NCI-H2227 (cell line): ENCODE data around the gene CNTFR.

Experiments used
- DNase-seq: peaks from one replicate; lab custom pipeline; 2025; ENCODE audit not compliant: unreplicated experiment; lab: John Stamatoyannopoulos, UW

CNTFR gene

GRCh38 chr9:34526026-34526425 is 63.5 kb downstream of the CNTFR start:
- no peak for DNase-seq

- DNase-seq = no peak
Observed at GRCh38 chr9:34524349-34524748, 65.2 kb downstream of the CNTFR start.

- peak; percentile 91 for DNase-seq
Observed at GRCh38 chr9:34522971-34523797, 66.3 kb downstream of the CNTFR start, which contains the start of gene ENHO. TSS of gene ENHO (minus strand) at chr9:34522990. CDS start at chr9:34521695, 1,295 bp downstream.

GRCh38 chr9:34522091-34522887 is 67.2 kb downstream of the CNTFR start:
- no peak for DNase-seq

GRCh38 chr9:34521406-34522045 is 68.0 kb downstream of the CNTFR start:
- no peak for DNase-seq

- DNase-seq = no peak
Observed at GRCh38 chr9:34520505-34521385, 68.8 kb downstream of the CNTFR start.

GRCh38 chr9:34520096-34520495 is 69.4 kb downstream of the CNTFR start:
- no peak for DNase-seq

- no peak for DNase-seq
Observed at GRCh38 chr9:34519321-34520020, 70.1 kb downstream of the CNTFR start.

- DNase-seq = no peak
Observed at GRCh38 chr9:34518896-34519295, 70.6 kb downstream of the CNTFR start.

- peak; percentile 17 for DNase-seq
Observed at GRCh38 chr9:34518110-34518616, 71.4 kb downstream of the CNTFR start.

GRCh38 chr9:34517185-34517584 is 72.3 kb downstream of the CNTFR start:
- DNase-seq = no peak

GRCh38 chr9:34515959-34516358 is 73.6 kb downstream of the CNTFR start:
- no peak for DNase-seq

- DNase-seq = no peak
Observed at GRCh38 chr9:34514816-34515215, 74.7 kb downstream of the CNTFR start.

GRCh38 chr9:34514401-34514800 is 75.1 kb downstream of the CNTFR start:
- DNase-seq = no peak

- DNase-seq = peak; percentile 17
Observed at GRCh38 chr9:34513567-34514214, 75.8 kb downstream of the CNTFR start.

- no peak for DNase-seq
Observed at GRCh38 chr9:34512131-34513078, 77.1 kb downstream of the CNTFR start.

GRCh38 chr9:34510497-34511468 is 78.7 kb downstream of the CNTFR start:
- peak; percentile 87 for DNase-seq
